Activated T-helper 1 cell treated with anti-CD3 and anti-CD28 coated beads, Interleukin-12 subunit alpha, Interleukin-12 subunit beta, Interleukin-2, Interleukin-4 antibody, amounts not matched to agents 30 ng/mL and 10 ng/mL and 1 ng/mL, durations not matched to agents 14 hours and 24 hours and 36 hours (primary cell): ENCODE results near the gene NOL9. TPM values are rescaled to one million over a fixed set of nuclear protein-coding genes. Genes with fewer than 3 reads are reported as not detected.
"Not testable (repeated sequence)": the region's sequence is repeated elsewhere in the genome, so short reads cannot be mapped to it uniquely, and the experiment has no call there.

Experiments
- DNase-seq: peaks from one replicate; pipeline ENCODE4 v3.0.0; 2021; ENCODE audit warnings: low spot score
- H3K27ac Mint-ChIP-seq: one replicate; pipeline ENCODE4 v1.8.0; 2021; ENCODE audit warnings: mild to moderate bottlenecking, mixed read lengths
- H3K27me3 Mint-ChIP-seq: one replicate; pipeline ENCODE4 v1.8.0; 2022; ENCODE audit warnings: mild to moderate bottlenecking, moderate library complexity, mixed read lengths; ENCODE audit not compliant: insufficient read depth
- H3K36me3 Mint-ChIP-seq: one replicate; pipeline ENCODE4 v1.8.0; 2021; ENCODE audit warnings: low read depth, mixed read lengths
- H3K4me1 Mint-ChIP-seq: one replicate; pipeline ENCODE4 v1.8.0; 2021; ENCODE audit warnings: low read depth, mixed read lengths
- H3K4me3 Mint-ChIP-seq: one replicate; pipeline ENCODE4 v1.8.0; 2021; ENCODE audit warnings: mild to moderate bottlenecking, moderate library complexity, mixed read lengths
- H3K9me3 Mint-ChIP-seq: one replicate; pipeline ENCODE4 v1.8.0; 2021; ENCODE audit warnings: mixed read lengths
- intact Hi-C: fragments of 100-400 bp; cut with micrococcal nuclease; formaldehyde crosslinking; loops from one replicate; pipeline ENCODE4 v1.15.1; 2024
- total RNA-seq: library from RNA; stranded (reverse); gene quantifications from 2 replicates; pipeline ENCODE4 v1.2.3, GENCODE V29; 2022

Gene NOL9
- total RNA-seq, 1 donor from 2014 or later = 50.4 TPM

GRCh38 chr1:6499296-6499695, 55.0 kb downstream of the NOL9 start:
- no peak for DNase-seq
- Mint-ChIP-seq H3K27me3 (peaks cover 27% of the 10 kb centered on the region), H3K36me3 (no peaks in the 10 kb centered on the region)

DNA sequence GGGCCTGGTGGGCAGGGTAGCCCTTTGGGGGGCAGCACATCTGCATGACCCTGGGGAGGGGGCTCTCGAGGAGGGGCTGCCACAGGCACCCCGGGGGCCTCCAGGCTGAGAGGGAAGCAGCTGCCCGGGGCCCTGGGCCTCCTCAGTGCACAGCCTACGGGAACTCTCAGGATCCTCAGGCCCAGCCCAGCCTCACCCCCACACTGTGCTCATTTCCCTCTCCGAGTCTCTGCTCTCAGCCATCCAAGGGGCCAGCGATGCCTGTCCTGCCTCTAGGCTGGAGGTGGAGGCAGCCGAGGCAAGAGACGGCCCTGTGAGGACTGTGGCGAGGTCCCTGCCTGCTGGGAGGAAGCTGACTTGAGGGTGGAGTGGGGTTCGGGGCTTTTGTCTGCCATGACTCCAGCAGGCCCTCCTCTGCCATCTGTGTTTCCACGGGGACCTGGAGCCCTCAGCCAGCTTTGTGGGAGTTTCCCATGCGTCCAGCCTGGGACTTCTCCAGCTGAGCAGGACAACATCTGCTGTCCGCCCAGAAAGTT, 55.7 kb downstream of the NOL9 start:
- Mint-ChIP-seq H3K9me3 (no peaks in the 10 kb centered on the region), H3K4me1 (no peaks in the 10 kb centered on the region), H3K27me3 (peaks cover 27% of the 10 kb centered on the region), H3K4me3 (no peak overlapping the region), H3K27ac (no peak overlapping the region), H3K36me3 (no peaks in the 10 kb centered on the region)
- no peak for DNase-seq
- intact Hi-C loops = no loop called here

More at GRCh38 chr1:6499296-6499695, 55.0 kb downstream of the NOL9 start:
- intact Hi-C loops = no loop called here
- no peak overlapping the region for H3K27ac Mint-ChIP-seq
- no peaks in the 10 kb centered on the region for H3K4me1 Mint-ChIP-seq
- no peak overlapping the region for H3K4me3 Mint-ChIP-seq
- no peaks in the 10 kb centered on the region for H3K9me3 Mint-ChIP-seq

- no peaks in the 10 kb centered on the region for H3K4me1 Mint-ChIP-seq
- DNase-seq = no peak
- H3K27ac Mint-ChIP-seq = no peak overlapping the region
- H3K9me3 Mint-ChIP-seq = no peaks in the 10 kb centered on the region
- H3K36me3 Mint-ChIP-seq = no peaks in the 10 kb centered on the region
- peaks cover 30% of the 10 kb centered on the region for H3K27me3 Mint-ChIP-seq
- intact Hi-C loops = no loop called here
- H3K4me3 Mint-ChIP-seq = peak overlapping the region; percentile 66
Measured at GRCh38 chr1:6497867-6498575, 56.3 kb downstream of the NOL9 start.

DNA sequence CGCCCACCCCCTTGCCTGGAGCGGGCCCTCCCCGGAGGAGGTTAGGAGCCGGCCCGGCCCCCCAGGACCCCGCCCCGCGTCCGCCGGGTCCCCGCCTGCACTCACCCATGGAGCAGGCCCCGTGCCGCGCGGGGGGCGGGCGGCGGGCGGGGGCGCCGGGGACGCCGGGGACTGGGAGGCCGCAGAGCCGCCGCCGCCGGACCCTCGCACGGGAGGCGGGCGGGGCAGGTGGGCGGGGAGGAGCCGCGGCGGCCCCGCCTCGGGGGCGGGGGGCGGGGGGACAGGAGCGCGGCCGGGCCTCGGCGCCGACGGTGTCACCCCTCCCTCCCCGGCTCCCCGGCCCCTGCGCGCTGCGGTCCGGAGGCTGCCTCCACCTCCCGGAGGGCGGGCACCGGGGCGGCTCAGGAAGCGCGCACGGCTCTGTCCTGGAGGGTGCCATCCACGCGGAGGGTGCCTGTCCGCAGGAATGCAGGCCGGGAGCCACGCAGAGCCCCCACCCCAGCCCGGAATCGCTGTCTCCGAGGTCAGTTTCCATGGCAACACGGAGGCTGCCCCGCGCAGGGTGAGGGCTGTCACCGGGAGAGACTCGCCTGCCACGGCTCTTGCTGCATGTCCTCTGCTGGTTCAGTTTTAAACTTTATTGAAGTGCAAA, 57.0 kb downstream of the NOL9 start:
- Mint-ChIP-seq H3K4me1 (no peaks in the 10 kb centered on the region), H3K27ac (no peak overlapping the region), H3K4me3 (peak overlapping the region; percentile 66), H3K27me3 (peaks cover 30% of the 10 kb centered on the region), H3K9me3 (no peaks in the 10 kb centered on the region), H3K36me3 (no peaks in the 10 kb centered on the region)
- peak; percentile 25 for DNase-seq
- intact Hi-C loops = no loop called here

DNA sequence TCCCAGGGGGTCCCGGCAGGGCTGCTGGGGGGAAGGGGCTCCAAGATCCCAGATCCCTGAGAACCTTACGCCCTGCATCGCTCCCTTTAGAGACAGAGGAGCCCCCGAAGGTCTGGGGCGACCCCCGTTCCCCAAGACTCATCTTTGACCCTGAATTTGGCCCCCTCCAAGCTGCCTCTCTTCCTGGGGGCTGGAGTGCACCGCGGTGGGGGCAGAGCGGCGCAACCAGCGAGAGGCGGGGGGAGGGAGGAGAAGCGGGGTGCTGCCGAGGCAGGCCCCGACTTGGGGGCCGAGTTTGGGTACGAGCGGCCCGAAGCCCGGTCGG, 57.5 kb downstream of the NOL9 start:
- Mint-ChIP-seq H3K27me3 (peaks cover 30% of the 10 kb centered on the region), H3K4me3 (no peak overlapping the region), H3K4me1 (peaks cover under 1% of the 10 kb centered on the region), H3K36me3 (no peaks in the 10 kb centered on the region), H3K9me3 (no peaks in the 10 kb centered on the region), H3K27ac (no peak overlapping the region)
- DNase-seq = no peak
- intact Hi-C loops = no loop called here

DNA sequence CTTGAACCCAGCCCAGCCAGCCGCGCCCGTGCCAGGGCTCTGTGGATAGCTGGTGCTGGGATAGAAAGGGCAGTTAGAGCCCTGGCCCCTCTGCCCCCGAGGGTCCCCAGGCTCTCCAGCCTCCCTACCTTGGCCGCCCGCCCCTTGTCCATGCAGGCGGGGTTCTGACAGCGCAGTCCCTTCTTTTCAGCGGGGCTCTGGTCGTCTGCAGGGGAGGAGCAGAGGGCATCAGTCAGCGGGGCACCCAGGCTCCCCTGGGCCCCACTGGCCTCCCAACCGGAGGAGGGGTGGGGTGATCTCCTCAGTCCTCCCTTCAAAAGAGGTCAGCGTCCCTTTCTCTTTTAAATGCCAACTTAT, 58.0 kb downstream of the NOL9 start:
- Mint-ChIP-seq H3K27ac (no peak overlapping the region), H3K4me3 (peak overlapping the region; percentile 26), H3K36me3 (peaks cover 2% of the 10 kb centered on the region), H3K4me1 (peaks cover 6% of the 10 kb centered on the region), H3K27me3 (peaks cover 28% of the 10 kb centered on the region), H3K9me3 (no peaks in the 10 kb centered on the region)
- no peak for DNase-seq
- intact Hi-C loops = no loop called here

GRCh38 chr1:6495540-6496364, 58.6 kb downstream of the NOL9 start:
- intact Hi-C loops = no loop called here
- no peak for DNase-seq
- Mint-ChIP-seq H3K4me3 (peak overlapping the region; percentile 26), H3K27ac (no peak overlapping the region), H3K4me1 (peaks cover 9% of the 10 kb centered on the region), H3K9me3 (no peaks in the 10 kb centered on the region), H3K27me3 (peaks cover 23% of the 10 kb centered on the region), H3K36me3 (peaks cover 2% of the 10 kb centered on the region)

DNA sequence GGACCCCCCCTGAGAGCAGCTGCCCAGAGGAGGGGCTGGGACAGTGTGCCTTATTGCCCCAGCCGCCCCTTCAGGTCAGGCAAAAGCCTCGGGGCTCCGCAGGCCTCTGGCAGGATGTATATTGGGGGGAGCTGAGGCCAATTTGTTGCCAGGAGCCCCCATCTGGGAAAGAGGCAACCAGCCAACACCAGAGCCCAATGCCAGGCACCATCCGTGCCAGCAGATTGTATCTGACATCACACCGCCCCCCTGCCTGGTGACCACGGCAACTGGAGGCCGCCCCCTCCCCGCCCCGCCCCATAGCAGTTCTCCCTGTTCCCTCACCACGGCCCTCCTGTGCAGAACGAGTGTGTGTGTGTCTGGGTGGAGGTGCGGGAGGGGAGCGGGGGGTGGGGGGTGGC, 59.3 kb downstream of the NOL9 start:
- H3K4me1 Mint-ChIP-seq = peaks cover 9% of the 10 kb centered on the region
- peaks cover 23% of the 10 kb centered on the region for H3K27me3 Mint-ChIP-seq
- DNase-seq = no peak
- H3K9me3 Mint-ChIP-seq = no peaks in the 10 kb centered on the region
- H3K36me3 Mint-ChIP-seq = peaks cover 2% of the 10 kb centered on the region
- intact Hi-C loops = no loop called here
- no peak overlapping the region for H3K4me3 Mint-ChIP-seq
- no peak overlapping the region for H3K27ac Mint-ChIP-seq

DNA sequence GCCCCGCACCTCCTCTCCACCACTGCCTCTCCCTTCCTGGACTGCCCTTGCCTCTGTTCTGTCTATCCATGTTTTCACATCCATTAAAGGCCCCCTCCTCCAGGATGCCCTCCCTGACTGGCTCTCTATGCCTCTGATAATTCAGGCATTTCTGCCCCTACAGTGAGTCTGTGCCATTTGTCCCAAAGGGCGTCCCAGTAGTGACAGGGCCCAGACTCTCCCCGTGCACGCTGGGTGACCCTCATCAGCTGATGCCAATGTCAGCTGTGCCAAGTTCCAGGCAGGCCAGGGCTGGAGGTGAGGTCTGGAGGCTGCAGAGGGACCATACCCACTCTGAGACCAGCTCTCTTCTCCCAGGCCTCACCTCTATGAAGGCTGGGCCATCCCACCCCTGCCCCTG, 59.7 kb downstream of the NOL9 start:
- H3K36me3 Mint-ChIP-seq = peaks cover 2% of the 10 kb centered on the region
- intact Hi-C loops = loop anchor here (5.0 kb wide), 1 partner anchor 133 kb away; no protein-coding TSS in a partner anchor
- no peaks in the 10 kb centered on the region for H3K9me3 Mint-ChIP-seq
- peaks cover 9% of the 10 kb centered on the region for H3K4me1 Mint-ChIP-seq
- no peak overlapping the region for H3K4me3 Mint-ChIP-seq
- peaks cover 23% of the 10 kb centered on the region for H3K27me3 Mint-ChIP-seq
- H3K27ac Mint-ChIP-seq = no peak overlapping the region
- no peak for DNase-seq

DNA sequence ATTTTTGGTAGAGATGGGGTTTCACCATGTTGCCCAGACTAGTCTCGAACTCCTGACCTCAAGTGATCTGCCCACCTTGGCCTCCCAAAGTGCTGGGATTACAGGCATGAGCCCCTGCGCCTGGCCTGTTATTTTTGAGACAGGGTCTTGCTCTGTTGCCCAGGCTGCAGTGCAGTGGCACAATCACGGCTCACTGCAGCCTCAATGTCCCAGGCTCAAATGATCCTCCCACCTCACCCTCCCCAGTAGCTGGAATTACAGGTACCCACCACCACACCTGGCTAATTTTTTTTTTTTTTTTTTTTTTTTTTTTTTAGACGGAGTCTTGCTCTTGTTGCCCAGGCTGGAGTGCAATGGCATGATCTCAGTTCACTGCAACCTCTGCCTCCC, 60.5 kb downstream of the NOL9 start:
- not testable (repeated sequence) for H3K9me3 Mint-ChIP-seq, H3K4me1 Mint-ChIP-seq, H3K27ac Mint-ChIP-seq, H3K36me3 Mint-ChIP-seq, H3K4me3 Mint-ChIP-seq, DNase-seq
- peaks cover 21% of the 10 kb centered on the region for H3K27me3 Mint-ChIP-seq
- intact Hi-C loops = loop anchor here (5.0 kb wide), 1 partner anchor 133 kb away; no protein-coding TSS in a partner anchor

DNA sequence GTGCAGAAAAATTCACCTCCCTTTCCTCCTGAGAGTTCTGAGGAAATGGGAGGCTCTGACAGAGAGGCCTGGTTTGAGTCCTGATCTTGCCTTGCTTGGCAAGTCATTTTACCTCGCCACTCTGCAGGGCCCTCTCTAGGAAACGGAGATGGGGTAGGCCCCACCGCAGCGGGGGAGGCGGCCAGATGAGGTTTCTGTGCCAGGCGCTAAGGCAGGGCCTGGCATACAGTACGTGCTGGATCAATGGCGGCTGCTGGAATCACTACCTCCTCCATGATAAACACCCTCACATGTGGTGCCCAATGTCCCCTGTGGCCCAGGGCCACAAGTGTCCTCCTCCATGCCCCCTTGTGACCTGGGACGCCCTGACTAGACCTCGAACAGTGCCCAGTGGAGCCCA, 62.3 kb downstream of the NOL9 start:
- Mint-ChIP-seq H3K27ac (peak overlapping the region; percentile 68), H3K36me3 (peaks cover 2% of the 10 kb centered on the region), H3K4me1 (peaks cover 9% of the 10 kb centered on the region), H3K4me3 (peak overlapping the region; percentile 85), H3K9me3 (no peaks in the 10 kb centered on the region), H3K27me3 (peaks cover 21% of the 10 kb centered on the region)
- intact Hi-C loops = loop anchor here (5.0 kb wide), 1 partner anchor 135 kb away; no protein-coding TSS in a partner anchor
- no peak for DNase-seq

GRCh38 chr1:6491480-6491962, 62.8 kb downstream of the NOL9 start, which contains the start of gene PLEKHG5:
PLEKHG5 (minus strand) TSS chr1:6491667; CDS start chr1:6477571, 14,096 bp downstream.
- intact Hi-C loops = loop anchor here (5.0 kb wide), 1 partner anchor 136 kb away; no protein-coding TSS in a partner anchor
- Mint-ChIP-seq H3K4me1 (peaks cover 12% of the 10 kb centered on the region), H3K9me3 (no peaks in the 10 kb centered on the region), H3K27me3 (peaks cover 19% of the 10 kb centered on the region), H3K27ac (peak within 1 kb of the TSS; percentile 68), H3K4me3 (peak within 1 kb of the TSS; percentile 85), H3K36me3 (peaks cover 2% of the 10 kb centered on the region)
- no peak for DNase-seq
